OCI-LY7 (cell line): ENCODE data around the gene B4GALNT4. TPM values are rescaled to one million over a fixed set of nuclear protein-coding genes. Genes with fewer than 3 reads are reported as not detected.
A peak's percentile ranks its signal among the peaks of the same experiment; 100 is the strongest.

ENCODE experiments used
- BruUV-seq: library from RNA; stranded (reverse); fragments of 400-500 nt; replicated peaks from 2 replicates; lab custom pipeline; 2021; lab: Mats Ljungman, UMichigan
- CTCF ChIA-PET: fragments of 300-600 bp; sonication (Branson Sonifier 250); formaldehyde crosslinking; loops from one replicate; lab custom pipeline; 2022; ENCODE audit warnings: antibody characterized with exemption; ENCODE audit not compliant: unreplicated experiment; lab: Charles Lee
- POLR2A ChIA-PET: fragments of 300-600 bp; sonication (Branson Sonifier 250); formaldehyde crosslinking; loops from one replicate; lab custom pipeline; 2022; ENCODE audit warnings: antibody characterized with exemption; lab: Charles Lee
- DNase-seq: peaks from one replicate; pipeline ENCODE4 v3.0.0-alpha.2; 2015; ENCODE audit warnings: low spot score
- H2AFZ ChIP-seq: fragments of 200-600 bp; sonication (generic), shearing (Covaris generic); 2 replicates; pipeline ENCODE4 v1.6.1; 2014; ENCODE audit warnings: mild to moderate bottlenecking, antibody characterized with exemption, low read length, moderate library complexity
- H3K27ac ChIP-seq: fragments of 200-600 bp; sonication (generic); 2 replicates; pipeline ENCODE4 v1.5.1; 2014; ENCODE audit warnings: mixed run types, low read depth, mild to moderate bottlenecking, moderate library complexity, low read length, inconsistent platforms; ENCODE audit not compliant: poor library complexity, severe bottlenecking
- H3K36me3 ChIP-seq: fragments of 200-600 bp; sonication (generic); 2 replicates; pipeline ENCODE4 v1.6.1; 2014; ENCODE audit warnings: mild to moderate bottlenecking, antibody characterized with exemption, low read length, moderate library complexity, mixed read lengths; ENCODE audit not compliant: insufficient read depth
- H3K4me1 ChIP-seq: fragments of 200-600 bp; sonication (generic); 2 replicates; pipeline ENCODE4 v1.5.1; 2014; ENCODE audit warnings: mild to moderate bottlenecking, low read length; ENCODE audit not compliant: insufficient read depth, poor library complexity, severe bottlenecking
- H3K4me2 ChIP-seq: fragments of 200-600 bp; sonication (generic); 2 replicates; pipeline ENCODE4 v1.6.1; 2014; ENCODE audit warnings: mild to moderate bottlenecking, low read length
- H3K4me3 ChIP-seq: fragments of 200-600 bp; sonication (generic); 2 replicates; pipeline ENCODE4 v1.5.1; 2014; ENCODE audit warnings: mild to moderate bottlenecking, low read depth, low read length; ENCODE audit not compliant: poor library complexity, severe bottlenecking
- H3K79me2 ChIP-seq: fragments of 200-600 bp; sonication (generic); 2 replicates; pipeline ENCODE4 v1.6.1; 2016; ENCODE audit warnings: low read depth, mild to moderate bottlenecking, low read length, moderate library complexity, mixed read lengths; ENCODE audit not compliant: insufficient read depth
- H3K9me2 ChIP-seq: fragments of 200-600 bp; sonication (generic); 2 replicates; pipeline ENCODE4 v1.6.1; 2016; ENCODE audit warnings: mild to moderate bottlenecking, low read length, mixed read lengths; ENCODE audit not compliant: insufficient read depth
- H3K9me3 ChIP-seq: fragments of 200-600 bp; sonication (generic); 2 replicates; pipeline ENCODE4 v1.6.1; 2014; ENCODE audit warnings: mild to moderate bottlenecking, mixed run types, low read length, mixed read lengths
- H4K20me1 ChIP-seq: fragments of 200-600 bp; sonication (generic); 2 replicates; pipeline ENCODE4 v1.6.1; 2014; ENCODE audit warnings: mild to moderate bottlenecking, antibody characterized with exemption, low read length, moderate library complexity, mixed read lengths; ENCODE audit not compliant: insufficient read depth
- EZH2phosphoT487 ChIP-seq: fragments of 200-600 bp; sonication (generic); IDR thresholded peaks from 2 replicates; pipeline ENCODE4 v1.6.1; 2018; ENCODE audit warnings: low read depth, borderline replicate concordance, mild to moderate bottlenecking, mixed run types, antibody characterized with exemption, low read length, moderate library complexity, mixed read lengths
- intact Hi-C: fragments of 100-400 bp; cut with micrococcal nuclease; formaldehyde crosslinking; loops from one replicate; pipeline ENCODE4 v1.10.0; 2022; ENCODE audit not compliant: unreplicated experiment
- total RNA-seq, 2 experiments: library from RNA; depleted of rRNA in 1 of 2; stranded (reverse); fragments of >200 nt in 1 of 2; shearing (Covaris generic) in 1 of 2; gene quantifications; 2 replicates each; pipeline ENCODE4 v1.2.3, GENCODE V29; 2014 to 2022
- TF ChIP-seq, protein P1 (sequence below): fragments of 200-600 bp; sonication (generic); conservative IDR thresholded peaks from 2 replicates; pipeline ENCODE4 v1.5.1; 2014; ENCODE audit warnings: mild to moderate bottlenecking, antibody characterized with exemption, low read length, moderate library complexity, mixed read lengths

Gene B4GALNT4
- total RNA-seq, 2 experiments from 2014 or later, result not detected

DNA sequence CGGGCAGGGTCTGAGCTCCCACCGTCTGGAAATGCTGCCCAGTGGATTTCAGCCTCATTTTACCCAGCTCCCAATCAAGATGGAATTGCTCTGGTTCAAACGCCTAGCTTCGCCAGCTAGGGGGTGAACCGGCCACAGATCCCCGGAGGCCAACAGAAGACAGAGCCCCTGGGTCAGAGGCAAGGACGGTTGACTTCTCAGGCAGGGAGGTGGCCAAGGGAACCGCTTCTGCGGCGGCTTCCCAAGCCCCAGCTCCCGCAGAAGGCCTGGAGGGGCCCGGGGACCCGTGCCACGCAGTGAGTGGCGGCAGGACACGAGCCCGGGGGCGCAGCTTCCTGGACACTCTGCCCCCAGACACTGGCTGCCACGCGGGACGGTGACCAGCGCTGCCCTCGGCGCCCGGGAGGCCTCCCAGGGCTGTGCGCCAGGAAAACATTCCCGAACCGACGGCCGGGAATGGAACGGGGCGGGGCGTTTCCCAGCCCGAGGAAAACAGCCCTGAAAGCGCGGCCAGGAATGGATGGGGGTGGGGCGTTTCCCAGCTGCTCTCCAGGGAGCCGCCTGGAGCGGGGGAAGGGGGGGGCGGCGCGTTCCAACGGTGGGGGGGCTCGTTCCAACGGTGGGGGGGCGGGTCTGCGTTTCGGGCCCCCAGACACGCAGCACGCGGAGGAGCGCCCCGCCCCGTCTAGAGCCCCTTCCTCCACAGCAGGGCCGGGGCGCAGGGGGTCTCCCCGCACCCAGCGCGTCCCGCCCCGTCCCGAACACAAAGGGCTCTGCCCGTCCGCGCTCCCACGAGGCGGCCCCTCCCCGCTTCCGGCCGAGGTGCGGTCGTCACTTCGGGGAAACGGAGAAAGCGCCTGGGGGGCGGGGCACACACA lies 13.5 kb upstream of the B4GALNT4 start:
- Histone ChIP-seq H4K20me1 (no peaks in the 10 kb centered on the region), H3K4me1 (peaks cover 41% of the 10 kb centered on the region), H3K27ac (peak overlapping the region; percentile 73), H2AFZ (peak overlapping the region; percentile 30; the same call in 1 of the 2 replicates), H3K9me3 (no peaks in the 10 kb centered on the region), H3K9me2 (no peaks in the 10 kb centered on the region), H3K4me2 (peak overlapping the region; percentile 74), H3K36me3 (no peaks in the 10 kb centered on the region), H3K4me3 (peak overlapping the region; percentile 55), H3K79me2 (no peaks in the 10 kb centered on the region)
- BruUV-seq, result no TSS peak
- peak; percentile 81 for DNase-seq
- CTCF ChIA-PET, result interaction anchor here (0.6 to 1.9 kb wide), 6 partner anchors 26 to 1400 kb away, joined by 3 to 11 read pairs (median 4); no protein-coding TSS in a partner anchor
- TF ChIP-seq, protein P1, sequence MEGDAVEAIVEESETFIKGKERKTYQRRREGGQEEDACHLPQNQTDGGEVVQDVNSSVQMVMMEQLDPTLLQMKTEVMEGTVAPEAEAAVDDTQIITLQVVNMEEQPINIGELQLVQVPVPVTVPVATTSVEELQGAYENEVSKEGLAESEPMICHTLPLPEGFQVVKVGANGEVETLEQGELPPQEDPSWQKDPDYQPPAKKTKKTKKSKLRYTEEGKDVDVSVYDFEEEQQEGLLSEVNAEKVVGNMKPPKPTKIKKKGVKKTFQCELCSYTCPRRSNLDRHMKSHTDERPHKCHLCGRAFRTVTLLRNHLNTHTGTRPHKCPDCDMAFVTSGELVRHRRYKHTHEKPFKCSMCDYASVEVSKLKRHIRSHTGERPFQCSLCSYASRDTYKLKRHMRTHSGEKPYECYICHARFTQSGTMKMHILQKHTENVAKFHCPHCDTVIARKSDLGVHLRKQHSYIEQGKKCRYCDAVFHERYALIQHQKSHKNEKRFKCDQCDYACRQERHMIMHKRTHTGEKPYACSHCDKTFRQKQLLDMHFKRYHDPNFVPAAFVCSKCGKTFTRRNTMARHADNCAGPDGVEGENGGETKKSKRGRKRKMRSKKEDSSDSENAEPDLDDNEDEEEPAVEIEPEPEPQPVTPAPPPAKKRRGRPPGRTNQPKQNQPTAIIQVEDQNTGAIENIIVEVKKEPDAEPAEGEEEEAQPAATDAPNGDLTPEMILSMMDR, result no peak
- TF ChIP-seq EZH2phosphoT487, result no peak
- POLR2A ChIA-PET, result interaction anchor here (0.6 to 1.9 kb wide), 10 partner anchors 11 to 206 kb away, joined by 3 to 17 read pairs (median 4); no protein-coding TSS in a partner anchor
- intact Hi-C loops, result loop anchor here (1.0 to 5.0 kb wide), 4 partner anchors 43 to 149 kb away; partner anchors contain the start of genes BET1L and RIC8A

DNA sequence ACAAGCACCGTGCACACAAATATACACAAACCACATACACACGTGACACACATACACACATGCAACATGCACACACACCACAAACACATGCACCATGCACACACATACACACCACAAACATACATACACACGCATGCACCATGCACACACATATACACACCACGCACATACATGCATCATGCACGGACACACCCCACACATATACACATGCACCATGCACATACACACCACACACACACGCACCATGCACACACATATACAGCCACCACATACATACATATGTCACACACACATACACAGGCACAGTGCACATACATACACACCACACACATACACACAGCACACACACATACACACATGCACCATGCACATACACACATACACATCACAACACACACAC lies 12.7 kb upstream of the B4GALNT4 start:
- Histone ChIP-seq H3K9me2 (no peaks in the 10 kb centered on the region), H3K4me1 (peaks cover 35% of the 10 kb centered on the region), H3K79me2 (no peaks in the 10 kb centered on the region), H3K36me3 (no peaks in the 10 kb centered on the region), H4K20me1 (no peaks in the 10 kb centered on the region), H2AFZ (no peak overlapping the region), H3K4me2 (no peak overlapping the region), H3K27ac (no peak overlapping the region), H3K9me3 (no peaks in the 10 kb centered on the region), H3K4me3 (no peak overlapping the region)
- CTCF ChIA-PET, result no interaction called here
- DNase-seq, result no peak
- intact Hi-C loops, result loop anchor here (5.0 kb wide), 1 partner anchor 149 kb away; the partner anchor contains the start of genes BET1L and RIC8A
- no TSS peak for BruUV-seq
- POLR2A ChIA-PET, result no interaction called here
- TF ChIP-seq EZH2phosphoT487, result no peak
- TF ChIP-seq, protein P1, result no peak
